Activated T-cell treated with anti-CD3 and anti-CD28 coated beads, Interleukin-2, amount 50 U/mL, for 4 hours (primary cell): Measurements from ENCODE around the gene KCNK3. TPM values are rescaled to one million over a fixed set of nuclear protein-coding genes. Genes with fewer than 3 reads are reported as not detected.
"Not testable (repeated sequence)": the region's sequence is repeated elsewhere in the genome, so short reads cannot be mapped to it uniquely, and the experiment has no call there.

Source experiments
- ATAC-seq, 2 donors: fragments of 200-7000 bp; cut with Tn5 transposase; one replicate each; pipeline ENCODE4 v1.10.0; 2021
- DNase-seq: peaks from one replicate; pipeline ENCODE4 v3.0.0-alpha.2; 2020
- H3K27me3 Mint-ChIP-seq: one replicate; pipeline ENCODE4 v1.8.0; 2021; ENCODE audit warnings: low read depth, mixed read lengths
- H3K36me3 Mint-ChIP-seq: one replicate; pipeline ENCODE4 v1.8.0; 2022; ENCODE audit warnings: mixed read lengths; ENCODE audit not compliant: insufficient read depth
- H3K4me1 Mint-ChIP-seq: one replicate; pipeline ENCODE4 v1.8.0; 2021; ENCODE audit warnings: low read depth, mixed read lengths
- H3K4me3 Mint-ChIP-seq: one replicate; pipeline ENCODE4 v1.8.0; 2021; ENCODE audit warnings: mild to moderate bottlenecking, moderate library complexity, mixed read lengths
- H3K9me3 Mint-ChIP-seq: one replicate; pipeline ENCODE4 v1.8.0; 2021; ENCODE audit warnings: mixed read lengths
- total RNA-seq, 3 donors: library from RNA; stranded (reverse); gene quantifications; one replicate each; pipeline ENCODE4 v1.2.1, GENCODE V29; 2021

Gene KCNK3
- total RNA-seq, 3 donors from 2014 or later: 0.08 to 0.16 (median 0.08) TPM

DNA sequence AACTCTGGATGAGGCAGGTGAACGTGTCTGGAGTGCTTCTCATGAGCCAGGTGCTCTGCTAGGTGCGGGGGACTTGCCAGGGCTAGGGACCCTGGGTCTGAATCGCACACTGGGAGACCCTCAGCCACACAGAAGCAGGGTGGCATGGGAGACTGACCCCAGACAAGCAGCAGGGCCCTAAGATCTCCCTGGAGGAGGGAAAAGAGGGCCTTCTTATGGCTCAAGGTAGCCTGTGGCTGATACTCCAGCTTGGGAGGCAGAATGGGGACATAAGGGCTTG, 38.5 kb upstream of the KCNK3 start:
- H3K27me3 Mint-ChIP-seq: peaks cover 28% of the 10 kb centered on the region
- no peak overlapping the region for H3K4me3 Mint-ChIP-seq
- H3K36me3 Mint-ChIP-seq: no peaks in the 10 kb centered on the region
- DNase-seq: no peak
- H3K9me3 Mint-ChIP-seq: peaks cover 5% of the 10 kb centered on the region
- no peaks in the 10 kb centered on the region for H3K4me1 Mint-ChIP-seq
- no peak for ATAC-seq

DNA sequence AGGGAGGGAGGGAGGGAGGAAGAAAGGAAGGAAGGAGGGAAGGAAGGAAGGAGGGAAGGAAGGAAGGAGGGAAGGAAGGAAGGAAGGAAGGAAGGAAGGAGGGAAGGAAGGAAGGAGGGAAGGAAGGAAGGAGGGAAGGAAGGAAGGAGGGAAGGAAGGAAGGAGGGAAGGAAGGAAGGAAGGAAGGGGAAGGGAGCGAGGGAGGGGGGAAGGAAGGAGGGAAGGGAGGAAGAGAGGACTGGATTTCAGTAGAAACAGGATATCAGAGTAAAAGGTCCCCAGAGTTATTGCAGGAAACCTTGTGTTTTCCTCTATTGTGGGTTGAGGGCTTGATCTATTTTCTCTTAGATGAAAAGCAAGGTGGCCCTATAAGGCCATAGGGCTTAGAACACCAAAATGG, 37.4 kb upstream of the KCNK3 start:
- not testable (repeated sequence) for H3K36me3 Mint-ChIP-seq, DNase-seq, ATAC-seq, H3K4me1 Mint-ChIP-seq, H3K4me3 Mint-ChIP-seq
- Mint-ChIP-seq H3K9me3 (peaks cover 15% of the 10 kb centered on the region), H3K27me3 (peaks cover 27% of the 10 kb centered on the region)

GRCh38 chr2:26655611-26656195, 36.8 kb upstream of the KCNK3 start:
- no peaks in the 10 kb centered on the region for H3K36me3 Mint-ChIP-seq
- no peak overlapping the region for H3K4me3 Mint-ChIP-seq
- DNase-seq (no peak), ATAC-seq (no peak)
- H3K9me3 Mint-ChIP-seq: peaks cover 20% of the 10 kb centered on the region
- peaks cover 23% of the 10 kb centered on the region for H3K27me3 Mint-ChIP-seq
- no peaks in the 10 kb centered on the region for H3K4me1 Mint-ChIP-seq

DNA sequence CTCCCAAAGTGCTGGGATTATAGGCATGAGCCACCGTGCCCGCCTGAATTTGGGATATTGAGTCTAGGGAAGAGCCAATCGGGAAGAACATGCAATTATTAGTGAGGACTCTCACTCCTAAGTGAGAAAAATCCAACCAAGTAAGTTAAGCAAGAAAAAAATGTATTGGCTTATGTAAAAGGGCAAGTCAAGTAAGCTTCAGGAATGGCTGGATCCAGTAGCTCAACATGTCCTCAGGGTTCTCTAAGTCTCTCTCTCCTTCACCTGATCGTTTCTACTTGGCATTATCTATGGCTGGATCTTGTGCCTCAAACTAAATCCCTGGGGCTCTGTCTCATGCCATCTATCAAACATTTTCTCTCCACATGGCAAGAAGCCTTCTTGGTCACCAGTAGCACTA, 35.3 kb upstream of the KCNK3 start:
- no peaks in the 10 kb centered on the region for H3K36me3 Mint-ChIP-seq

DNA sequence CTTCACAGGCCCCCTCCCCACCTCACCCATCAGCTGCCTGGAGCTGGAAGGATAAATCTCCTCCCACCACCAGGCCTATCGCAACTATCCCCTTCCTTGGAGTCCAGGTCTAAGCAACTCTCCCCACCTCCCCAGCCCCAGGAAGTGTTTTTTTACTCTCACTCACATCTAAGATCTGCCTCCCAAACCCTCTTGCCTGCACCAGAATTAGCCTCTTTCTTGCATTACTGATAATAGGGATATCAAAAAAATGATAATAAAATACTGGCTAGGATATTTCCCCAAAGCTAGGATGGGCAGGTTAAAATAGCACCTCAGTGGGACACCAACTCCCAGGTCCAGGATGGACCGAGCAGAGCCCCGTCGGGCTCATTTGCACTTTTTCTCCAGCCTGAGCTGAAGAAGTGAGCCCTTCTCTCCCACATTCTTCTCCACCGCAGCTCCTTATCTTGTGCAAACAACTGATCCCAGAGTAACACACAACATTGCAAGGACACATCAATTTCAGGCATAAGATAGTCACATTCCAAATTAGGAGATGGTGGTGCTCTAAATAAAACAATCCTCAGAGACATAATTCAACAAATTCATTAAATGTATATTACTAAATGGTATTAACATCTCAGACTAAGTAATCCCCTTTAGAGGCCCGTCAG, 33.7 kb upstream of the KCNK3 start:
- Mint-ChIP-seq H3K9me3 (peaks cover 24% of the 10 kb centered on the region), H3K27me3 (peaks cover 10% of the 10 kb centered on the region), H3K4me1 (no peaks in the 10 kb centered on the region), H3K36me3 (no peaks in the 10 kb centered on the region), H3K4me3 (no peak overlapping the region)
- DNase-seq (no peak), ATAC-seq (no peak)

More for the DNA sequence above, 35.3 kb upstream of the KCNK3 start:
- no peak for ATAC-seq
- H3K4me1 Mint-ChIP-seq: no peaks in the 10 kb centered on the region
- H3K27me3 Mint-ChIP-seq: peaks cover 15% of the 10 kb centered on the region
- no peak overlapping the region for H3K4me3 Mint-ChIP-seq
- H3K9me3 Mint-ChIP-seq: peaks cover 24% of the 10 kb centered on the region
- no peak for DNase-seq

- ATAC-seq (no peak), DNase-seq (no peak)
- Mint-ChIP-seq H3K36me3 (no peaks in the 10 kb centered on the region), H3K27me3 (peaks cover 10% of the 10 kb centered on the region), H3K4me3 (no peak overlapping the region), H3K9me3 (peaks cover 24% of the 10 kb centered on the region), H3K4me1 (no peaks in the 10 kb centered on the region)
These were observed 32.1 kb upstream of the KCNK3 start for GRCh38 chr2:26660363-26660962.

DNA sequence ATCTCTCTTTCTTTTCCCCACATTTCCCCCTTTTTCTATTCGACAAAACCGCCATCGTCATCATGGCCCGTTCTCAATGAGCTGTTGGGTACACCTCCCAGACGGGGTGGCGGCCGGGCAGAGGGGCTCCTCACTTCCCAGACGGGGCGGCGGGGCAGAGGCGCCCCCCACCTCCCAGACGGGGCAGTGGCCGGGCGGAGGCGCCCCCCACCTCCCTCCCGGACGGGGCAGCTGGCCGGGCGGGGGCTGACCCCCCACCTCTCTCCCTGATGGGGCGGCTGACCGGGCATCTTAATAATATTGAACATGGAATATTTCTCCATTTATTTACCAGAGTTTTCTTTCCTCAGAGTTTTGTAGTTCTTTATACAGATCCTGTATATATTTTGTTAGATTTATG, 27.2 kb upstream of the KCNK3 start:
- not testable (repeated sequence) for DNase-seq, ATAC-seq, H3K4me3 Mint-ChIP-seq, H3K36me3 Mint-ChIP-seq, H3K9me3 Mint-ChIP-seq, H3K4me1 Mint-ChIP-seq
- peaks cover 32% of the 10 kb centered on the region for H3K27me3 Mint-ChIP-seq

DNA sequence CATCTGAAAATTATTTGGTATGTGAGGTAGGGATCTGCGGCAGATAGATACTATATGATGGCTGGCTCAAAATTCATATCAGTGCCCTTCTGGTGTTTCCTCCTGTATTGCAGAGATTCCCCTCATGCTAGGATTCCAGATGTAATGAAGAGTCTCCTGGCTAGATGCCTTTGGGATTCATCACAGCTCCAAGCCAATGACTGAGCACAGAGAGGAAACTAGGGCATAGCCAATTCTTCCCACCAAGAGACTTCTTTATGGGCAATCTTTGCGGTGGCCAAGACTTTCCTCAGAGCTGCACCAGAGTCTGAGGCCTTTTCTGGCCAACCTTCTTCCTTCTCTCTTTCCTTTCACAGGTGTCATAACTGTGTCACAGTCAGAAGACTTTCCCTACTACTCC, 25.9 kb upstream of the KCNK3 start:
- Mint-ChIP-seq H3K9me3 (no peaks in the 10 kb centered on the region), H3K4me3 (no peak overlapping the region), H3K4me1 (no peaks in the 10 kb centered on the region), H3K36me3 (no peaks in the 10 kb centered on the region), H3K27me3 (peaks cover 33% of the 10 kb centered on the region)
- ATAC-seq: no peak
- no peak for DNase-seq

DNA sequence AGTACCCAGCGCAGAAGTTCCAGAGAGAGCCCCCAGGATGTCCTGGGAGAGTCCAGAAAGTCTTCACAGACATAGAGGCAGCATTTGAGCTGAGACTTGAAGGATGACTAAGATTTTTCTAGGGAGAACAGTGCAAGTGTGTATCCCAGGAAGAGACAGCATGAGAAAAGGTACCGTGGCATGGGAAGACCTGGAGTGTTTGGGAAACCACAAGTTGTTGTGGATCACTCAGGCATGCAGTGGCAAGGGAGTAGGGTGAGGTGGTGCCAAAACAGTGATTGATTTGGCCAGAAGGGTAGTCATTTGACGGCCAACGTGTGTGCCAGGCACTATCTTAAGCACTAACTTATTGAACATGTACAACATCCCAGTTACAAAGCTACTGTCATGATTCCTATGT, 24.5 kb upstream of the KCNK3 start:
- H3K27me3 Mint-ChIP-seq: peaks cover 40% of the 10 kb centered on the region
- no peak for ATAC-seq
- no peaks in the 10 kb centered on the region for H3K36me3 Mint-ChIP-seq

GRCh38 chr2:26668856-26669750, 23.4 kb upstream of the KCNK3 start:
- no peak for DNase-seq
- no peak for ATAC-seq
- H3K4me1 Mint-ChIP-seq: no peaks in the 10 kb centered on the region
- no peaks in the 10 kb centered on the region for H3K9me3 Mint-ChIP-seq
- H3K27me3 Mint-ChIP-seq: peaks cover 42% of the 10 kb centered on the region
- H3K36me3 Mint-ChIP-seq: no peaks in the 10 kb centered on the region
- H3K4me3 Mint-ChIP-seq: no peak overlapping the region

More for the DNA sequence above, 24.5 kb upstream of the KCNK3 start:
- H3K4me1 Mint-ChIP-seq: no peaks in the 10 kb centered on the region
- no peak overlapping the region for H3K4me3 Mint-ChIP-seq
- no peaks in the 10 kb centered on the region for H3K9me3 Mint-ChIP-seq
- no peak for DNase-seq

- H3K36me3 Mint-ChIP-seq: no peaks in the 10 kb centered on the region
- ATAC-seq (no peak), DNase-seq (no peak)
- no peaks in the 10 kb centered on the region for H3K4me1 Mint-ChIP-seq
- H3K9me3 Mint-ChIP-seq: no peaks in the 10 kb centered on the region
- H3K4me3 Mint-ChIP-seq: no peak overlapping the region
- peaks cover 42% of the 10 kb centered on the region for H3K27me3 Mint-ChIP-seq
These were observed 22.4 kb upstream of the KCNK3 start for GRCh38 chr2:26670171-26670570.

- Mint-ChIP-seq H3K27me3 (peaks cover 42% of the 10 kb centered on the region), H3K4me1 (no peaks in the 10 kb centered on the region), H3K36me3 (no peaks in the 10 kb centered on the region), H3K4me3 (no peak overlapping the region), H3K9me3 (no peaks in the 10 kb centered on the region)
- ATAC-seq: no peak
- DNase-seq: no peak
These were observed 21.5 kb upstream of the KCNK3 start for GRCh38 chr2:26670931-26671460.

DNA sequence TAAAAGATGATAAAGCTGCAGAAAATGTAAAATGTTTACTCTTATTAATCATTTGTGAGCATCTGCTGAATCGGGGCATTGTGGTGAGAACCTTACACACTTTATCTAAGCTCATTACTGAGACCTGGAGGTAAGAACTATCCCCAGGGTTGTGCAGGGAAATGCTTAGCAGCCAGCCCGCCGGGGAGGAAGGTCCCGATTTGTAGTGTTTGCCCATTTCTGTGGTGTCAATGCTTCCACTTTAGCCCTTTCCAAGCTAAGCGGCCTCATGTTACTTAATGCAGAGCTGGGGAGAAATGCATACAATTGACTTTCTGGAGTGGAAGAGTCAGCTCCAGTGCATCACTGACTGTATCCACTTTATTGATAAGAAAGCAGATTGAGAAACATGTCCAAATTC, 20.8 kb upstream of the KCNK3 start:
- H3K9me3 Mint-ChIP-seq: no peaks in the 10 kb centered on the region
- H3K4me3 Mint-ChIP-seq: no peak overlapping the region
- peaks cover 41% of the 10 kb centered on the region for H3K27me3 Mint-ChIP-seq
- DNase-seq: no peak
- H3K36me3 Mint-ChIP-seq: no peaks in the 10 kb centered on the region
- H3K4me1 Mint-ChIP-seq: no peaks in the 10 kb centered on the region
- no peak for ATAC-seq

GRCh38 chr2:26672112-26672817, 20.3 kb upstream of the KCNK3 start:
- no peak overlapping the region for H3K4me3 Mint-ChIP-seq
- no peaks in the 10 kb centered on the region for H3K9me3 Mint-ChIP-seq
- ATAC-seq: no peak

More at GRCh38 chr2:26672112-26672817, 20.3 kb upstream of the KCNK3 start:
- no peak for DNase-seq
- H3K4me1 Mint-ChIP-seq: no peaks in the 10 kb centered on the region
- no peaks in the 10 kb centered on the region for H3K36me3 Mint-ChIP-seq
- H3K27me3 Mint-ChIP-seq: peaks cover 37% of the 10 kb centered on the region
